GM19438 (cell line): ENCODE results near the gene DNAJC27.
"Not testable (repeated sequence)": the region's sequence is repeated elsewhere in the genome, so short reads cannot be mapped to it uniquely, and the experiment has no call there.

Source experiments
- ATAC-seq: cut with Tn5 transposase; IDR thresholded peaks from one replicate; pipeline ENCODE4 v1.9.1; 2021; ENCODE audit warnings: low read depth; ENCODE audit not compliant: unreplicated experiment

The DNAJC27 gene

DNA sequence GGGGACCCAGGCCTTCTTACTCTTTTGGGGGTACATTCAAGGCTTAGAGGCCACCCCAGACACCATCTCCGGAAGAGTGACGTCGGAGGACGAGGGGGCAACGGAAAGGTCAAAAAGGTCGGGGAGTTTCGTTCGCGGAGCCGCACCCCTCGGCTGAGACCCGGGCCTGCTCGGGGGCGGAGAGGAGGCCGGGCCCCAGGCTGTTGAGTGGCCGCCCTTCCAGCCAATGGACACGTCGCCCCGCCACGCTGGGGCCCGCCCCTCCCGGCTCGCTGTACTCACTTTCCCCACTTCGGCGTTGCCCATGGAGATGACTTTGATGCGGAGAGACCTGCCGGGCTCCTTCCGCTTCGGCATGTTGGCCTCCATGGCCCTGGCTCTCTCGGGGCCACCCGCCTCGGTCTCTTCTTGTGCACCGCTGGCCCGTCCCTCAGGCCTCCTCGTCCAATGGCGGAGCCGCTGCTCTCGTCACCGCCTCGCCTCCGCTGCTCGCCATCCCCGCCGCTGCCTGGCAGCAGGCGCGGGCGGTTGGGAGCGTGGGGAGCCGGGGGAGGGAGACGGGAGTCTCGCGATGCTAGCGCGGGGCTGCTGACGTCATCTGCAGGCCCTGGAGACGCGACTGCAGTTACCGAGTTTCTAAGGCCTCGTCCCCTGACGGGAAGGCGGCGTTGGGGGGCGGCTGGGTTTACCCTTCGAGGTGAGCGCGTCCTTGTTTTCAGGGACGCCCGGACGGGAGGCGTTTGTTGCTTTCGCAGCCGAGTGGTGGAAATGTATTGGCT lies at the start of gene DNAJC27:
Gene DNAJC27 (minus strand): TSS at position 420 of the 779 bp plus-strand sequence. CDS start 51 bp downstream, at position 369.
- peak; percentile 93 for ATAC-seq

DNA sequence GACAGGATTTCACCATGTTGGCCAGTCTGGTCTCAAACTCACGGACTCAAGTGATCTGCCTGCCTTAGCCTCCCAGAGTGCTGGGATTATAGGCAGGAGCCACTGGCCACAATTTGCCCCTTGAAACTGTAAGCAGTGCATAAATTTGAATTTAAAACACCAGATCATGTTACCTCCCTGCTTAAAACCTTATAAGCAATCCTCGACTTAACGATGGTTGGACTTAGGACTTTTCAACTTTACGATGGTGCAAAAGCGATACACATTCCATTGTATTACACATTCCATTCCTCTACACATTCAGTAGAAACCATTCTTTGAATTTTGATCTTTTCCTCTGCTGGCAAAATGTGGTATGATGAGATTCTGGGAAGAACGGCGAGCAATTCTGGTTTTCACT lies 46.9 kb upstream of the DNAJC27 start:
- no peak for ATAC-seq

DNA sequence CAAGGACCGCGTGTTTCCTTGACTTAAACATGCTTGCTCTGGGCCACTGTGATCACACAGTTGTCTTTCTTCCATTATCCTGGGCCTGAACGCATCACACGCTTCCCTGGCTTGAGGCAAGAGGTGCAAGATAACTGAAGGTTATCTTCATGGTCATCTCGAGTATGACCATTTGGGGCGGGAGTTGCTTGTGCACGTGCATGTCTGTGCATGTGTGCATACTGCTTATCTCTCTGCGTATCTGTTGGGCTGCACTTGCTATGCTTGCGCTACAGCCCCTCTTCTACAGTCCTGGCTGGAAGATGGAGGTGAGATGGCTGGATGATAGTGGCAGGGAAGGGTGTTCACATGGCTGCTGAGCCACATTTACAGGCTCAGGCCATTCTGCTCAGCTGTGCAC lies 42.9 kb upstream of the DNAJC27 start:
- no peak for ATAC-seq

DNA sequence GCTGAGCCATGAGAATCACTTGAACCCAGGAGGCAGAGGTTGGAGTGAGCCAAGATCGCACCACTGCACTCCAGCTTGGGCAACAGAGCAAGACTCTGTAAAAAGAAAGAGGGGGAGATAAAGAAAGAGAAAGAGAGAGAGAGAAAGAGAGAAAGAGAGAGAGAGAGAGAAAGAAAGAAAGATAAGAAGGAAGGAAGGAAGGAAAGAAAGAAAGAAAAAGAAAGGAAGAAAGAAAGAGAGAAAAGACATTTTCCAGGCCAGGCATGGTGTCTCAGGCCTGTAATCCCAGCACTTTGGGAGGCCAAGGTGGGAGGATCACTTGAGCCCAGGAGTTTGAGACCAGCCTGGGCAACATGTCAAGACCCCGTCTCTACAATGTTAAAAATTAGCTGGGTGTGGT lies 39.6 kb upstream of the DNAJC27 start:
- not testable (repeated sequence) for ATAC-seq

DNA sequence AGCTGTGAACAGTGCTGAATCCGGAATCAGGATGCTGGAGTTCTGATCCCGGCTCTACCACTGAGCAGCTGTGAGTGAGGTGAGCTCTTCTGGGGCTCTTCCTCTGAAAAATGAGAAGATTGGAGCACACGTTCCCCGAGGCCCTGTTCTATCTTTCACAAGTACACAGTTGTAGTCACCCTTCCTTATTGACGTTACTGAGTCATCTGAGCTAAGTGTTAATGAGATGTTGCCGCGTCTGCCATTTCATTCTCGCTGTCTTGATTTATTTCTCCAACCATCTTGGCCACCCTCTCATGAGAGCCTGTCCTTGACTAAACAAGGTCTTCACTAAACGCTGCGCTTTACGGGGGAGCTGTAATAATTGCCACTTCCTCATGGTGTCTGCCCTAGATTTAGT lies 38.2 kb upstream of the DNAJC27 start:
- ATAC-seq = no peak

DNA sequence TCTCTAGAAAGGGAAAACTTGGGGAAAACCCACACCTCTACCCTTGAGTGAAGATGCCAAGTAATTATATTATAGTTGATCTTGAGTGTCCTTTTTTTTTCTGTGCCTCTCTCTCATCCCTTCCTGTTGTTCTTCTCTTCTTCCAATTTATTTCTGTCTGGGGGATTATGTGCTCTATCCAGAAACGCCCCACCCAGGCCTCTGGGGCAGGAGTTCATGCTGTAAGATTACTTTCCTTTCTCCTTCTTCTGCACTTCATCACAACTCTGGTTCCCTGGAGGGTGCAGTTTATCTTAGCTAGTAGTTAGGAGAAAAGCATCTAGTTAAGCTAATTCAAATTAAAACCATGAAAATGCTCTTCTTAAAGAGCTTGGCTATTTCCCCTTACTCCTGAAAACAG lies 30.3 kb upstream of the DNAJC27 start:
- no peak for ATAC-seq

DNA sequence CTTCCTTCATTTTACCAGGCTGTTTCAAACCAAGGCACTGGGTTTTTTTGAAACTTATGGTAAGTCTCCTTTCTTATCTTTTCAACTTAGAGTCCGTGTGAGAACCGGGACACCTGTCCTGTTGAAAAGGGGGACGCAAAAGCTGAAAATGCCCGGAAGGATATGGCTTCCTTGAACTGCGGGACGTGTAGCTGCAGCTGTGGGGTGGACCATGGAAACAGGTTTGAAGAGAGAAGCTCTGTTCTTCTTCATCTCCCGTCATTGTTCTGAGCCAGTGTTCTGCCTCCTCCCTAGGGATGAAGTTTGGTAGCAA lies 29.5 kb upstream of the DNAJC27 start:
- no peak for ATAC-seq

DNA sequence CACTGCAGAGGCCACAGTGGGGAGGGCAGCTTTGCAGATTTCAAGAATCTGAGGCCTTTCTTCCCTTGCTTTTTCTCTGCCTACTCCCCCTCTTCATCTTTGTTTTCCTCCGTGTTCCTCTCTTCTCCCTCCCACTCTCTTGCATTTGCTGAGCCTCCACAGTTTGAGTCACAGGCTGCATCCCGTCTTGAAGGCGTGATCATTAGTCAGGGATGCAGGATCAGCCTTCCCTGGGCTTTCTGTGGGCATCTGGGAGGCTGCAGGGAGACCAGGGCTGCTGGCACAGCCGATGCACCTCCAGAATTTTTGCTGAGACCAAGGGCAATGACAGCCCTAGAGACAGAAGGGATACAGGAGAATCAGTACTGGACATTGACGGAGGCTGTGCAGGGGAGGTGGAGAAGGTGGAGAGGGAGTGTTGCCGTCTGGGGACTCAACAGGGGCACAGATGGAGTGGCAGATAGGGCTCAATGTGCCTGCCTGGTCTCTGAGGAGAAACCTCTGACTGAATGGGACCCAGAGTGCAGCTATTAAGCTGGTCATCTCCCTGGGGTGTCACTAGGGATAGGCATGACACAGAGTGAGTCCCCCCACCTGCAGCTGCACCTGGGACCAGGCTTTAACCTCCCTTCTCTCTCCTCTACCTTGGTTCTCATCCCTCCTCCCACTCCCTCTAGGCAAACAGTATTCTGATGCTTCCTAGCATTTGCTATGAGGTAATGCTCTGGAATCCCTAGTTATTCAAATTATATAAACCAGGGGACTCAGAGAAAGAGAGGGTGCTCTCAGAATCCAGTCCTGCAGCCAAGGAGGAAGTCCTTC lies 29.0 kb upstream of the DNAJC27 start:
- no peak for ATAC-seq

DNA sequence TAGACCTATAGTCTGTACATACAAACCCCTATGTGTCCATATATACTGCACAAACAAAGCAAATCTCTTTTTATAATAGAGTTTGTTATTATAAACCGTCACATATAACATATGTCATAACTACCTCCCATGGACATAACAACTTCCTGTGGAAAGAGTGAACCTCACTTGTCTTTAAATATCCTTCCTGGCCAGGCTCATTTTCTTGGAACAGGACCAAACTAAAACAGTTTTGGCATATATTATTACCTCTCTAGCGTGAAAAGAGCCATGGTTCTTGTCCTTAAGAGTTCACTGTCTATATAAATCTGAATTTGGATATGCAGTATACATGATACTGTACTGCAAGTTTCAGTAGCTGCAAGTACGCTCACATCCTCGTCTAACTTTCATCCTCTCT lies 28.3 kb upstream of the DNAJC27 start:
- ATAC-seq = no peak

DNA sequence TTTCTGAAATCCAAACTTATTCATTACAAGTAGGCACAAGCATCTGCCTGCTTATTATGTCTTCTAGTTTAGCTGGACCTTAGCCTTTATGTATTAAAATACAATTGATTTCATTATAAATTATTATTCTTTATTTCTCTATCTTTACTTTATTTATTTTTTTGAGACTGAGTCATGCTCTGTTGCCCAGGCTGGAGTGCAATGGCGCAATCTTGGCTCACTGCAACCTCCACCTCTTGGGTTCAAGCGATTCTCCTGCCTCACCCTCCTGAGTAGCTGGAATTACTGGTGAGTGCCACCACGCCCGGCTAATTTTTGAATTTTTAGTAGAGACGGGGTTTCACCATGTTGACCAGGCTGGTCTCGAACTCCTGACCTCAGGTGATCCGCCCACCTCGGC lies 27.3 kb upstream of the DNAJC27 start:
- ATAC-seq = not testable (repeated sequence)

DNA sequence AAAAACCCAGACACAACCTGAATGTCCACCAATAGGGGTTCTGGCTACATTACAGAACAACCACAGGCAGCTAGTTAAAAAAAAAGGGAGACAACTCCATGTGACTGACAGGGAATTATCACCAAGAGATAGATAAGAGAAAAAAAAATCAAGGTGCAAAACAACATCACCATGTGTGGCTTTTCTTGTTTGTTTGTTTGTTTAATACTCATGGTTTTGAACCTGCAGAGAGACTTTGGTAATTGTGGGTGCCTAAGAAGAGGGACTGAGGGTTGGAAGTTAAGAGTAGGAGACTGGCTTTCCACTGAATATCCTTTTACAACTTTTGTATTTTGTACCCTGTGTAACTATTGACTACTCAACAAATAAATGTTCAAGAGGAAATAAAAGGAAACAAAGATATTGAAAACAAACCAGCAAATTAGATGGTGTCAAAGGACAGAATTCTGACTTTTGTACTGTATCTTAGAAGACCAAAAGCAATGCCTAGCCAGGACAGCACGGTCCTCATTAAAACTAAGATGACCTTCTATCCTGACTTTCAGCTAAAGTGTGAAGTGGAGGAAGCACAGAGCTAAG lies 22.5 kb upstream of the DNAJC27 start:
- no peak for ATAC-seq

DNA sequence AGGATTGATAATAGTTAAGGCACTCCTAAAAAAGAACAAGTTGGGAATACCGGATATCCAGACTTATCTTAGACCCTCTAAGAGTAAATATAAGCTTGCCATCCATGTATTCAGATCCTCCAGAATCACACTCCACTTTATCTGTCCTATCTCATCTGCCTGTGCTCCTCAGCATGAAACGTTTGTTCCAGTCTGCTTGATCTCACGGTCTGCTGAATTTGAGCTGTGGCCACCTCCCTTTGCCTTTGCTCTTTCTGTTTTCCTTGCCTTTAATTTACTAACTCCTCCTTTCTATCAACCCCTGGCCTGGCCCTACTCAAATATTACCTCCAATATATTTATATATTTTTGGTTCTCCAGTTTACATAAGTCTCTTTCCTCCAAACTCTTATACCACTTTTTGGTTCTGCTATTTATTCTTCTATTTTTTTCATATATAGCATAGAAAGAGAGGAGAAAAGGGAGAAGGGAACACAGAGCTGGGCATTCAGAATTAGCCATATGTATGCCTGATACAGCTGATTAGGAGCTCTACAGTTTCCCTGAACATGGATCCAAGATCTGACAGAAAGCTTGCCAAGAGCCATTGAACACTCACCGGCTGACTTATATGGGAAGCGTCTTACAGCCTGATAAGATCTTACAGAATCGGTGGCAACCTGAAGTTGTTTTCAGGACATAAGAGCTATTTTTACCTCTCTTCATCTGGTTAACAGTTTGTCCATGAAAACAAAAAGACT lies 21.8 kb upstream of the DNAJC27 start:
- ATAC-seq = no peak

DNA sequence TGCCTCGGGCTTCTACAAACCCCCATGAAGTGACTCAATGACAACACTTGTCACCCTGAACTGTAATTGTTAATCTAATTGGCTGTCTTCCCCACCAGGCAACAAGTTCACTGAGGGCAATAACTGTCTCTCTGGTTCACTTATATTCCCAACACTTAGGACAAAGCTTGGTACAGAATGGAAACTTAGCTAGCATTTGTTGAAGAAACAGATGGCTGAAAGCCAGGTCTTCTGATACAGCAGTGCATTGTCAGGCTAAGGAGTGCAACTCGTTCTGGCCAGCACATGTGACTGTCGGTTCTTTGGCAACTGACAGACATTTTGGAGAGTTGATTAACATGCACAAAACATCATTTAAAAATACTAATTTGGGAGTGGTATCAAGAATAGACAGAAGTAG lies 14.6 kb upstream of the DNAJC27 start:
- ATAC-seq = no peak

DNA sequence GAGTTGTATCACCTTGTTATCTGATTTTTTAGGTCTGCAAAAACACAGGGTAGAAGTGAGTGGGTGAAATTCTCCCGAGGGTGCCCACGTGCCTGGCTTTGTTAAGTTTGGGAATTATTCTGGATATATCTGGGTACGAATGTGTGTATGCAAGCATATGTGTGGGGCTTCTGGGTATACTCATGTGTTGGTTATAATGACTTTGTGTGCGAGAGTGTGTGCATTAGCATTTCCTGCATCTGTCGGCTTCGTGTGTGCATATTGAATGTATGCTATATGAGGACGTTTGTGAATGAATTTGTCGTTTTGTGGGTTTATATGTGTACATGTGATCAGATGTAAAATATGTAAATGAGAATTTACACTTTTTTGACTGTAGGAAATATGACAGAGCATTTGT lies 13.8 kb upstream of the DNAJC27 start:
- no peak for ATAC-seq

DNA sequence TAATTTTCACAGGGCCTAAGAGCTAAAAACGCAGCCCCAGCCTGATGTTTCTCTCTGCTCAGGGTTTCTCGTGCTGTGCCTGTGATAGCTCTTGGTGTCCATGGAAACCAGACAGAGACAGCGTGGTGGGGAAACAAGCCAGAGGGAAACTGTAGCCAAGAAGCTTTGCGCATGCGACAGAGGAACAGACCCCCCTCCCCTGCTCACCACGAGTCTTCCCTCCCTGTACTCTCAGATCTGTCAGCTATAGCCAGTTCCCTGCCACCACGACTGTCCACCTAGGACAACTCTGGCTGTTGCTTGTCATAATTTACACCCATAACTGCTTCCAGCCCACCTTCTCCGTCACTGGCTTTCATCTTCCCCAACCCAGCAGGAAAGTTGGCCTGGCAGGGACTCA lies 13.2 kb upstream of the DNAJC27 start:
- no peak for ATAC-seq

DNA sequence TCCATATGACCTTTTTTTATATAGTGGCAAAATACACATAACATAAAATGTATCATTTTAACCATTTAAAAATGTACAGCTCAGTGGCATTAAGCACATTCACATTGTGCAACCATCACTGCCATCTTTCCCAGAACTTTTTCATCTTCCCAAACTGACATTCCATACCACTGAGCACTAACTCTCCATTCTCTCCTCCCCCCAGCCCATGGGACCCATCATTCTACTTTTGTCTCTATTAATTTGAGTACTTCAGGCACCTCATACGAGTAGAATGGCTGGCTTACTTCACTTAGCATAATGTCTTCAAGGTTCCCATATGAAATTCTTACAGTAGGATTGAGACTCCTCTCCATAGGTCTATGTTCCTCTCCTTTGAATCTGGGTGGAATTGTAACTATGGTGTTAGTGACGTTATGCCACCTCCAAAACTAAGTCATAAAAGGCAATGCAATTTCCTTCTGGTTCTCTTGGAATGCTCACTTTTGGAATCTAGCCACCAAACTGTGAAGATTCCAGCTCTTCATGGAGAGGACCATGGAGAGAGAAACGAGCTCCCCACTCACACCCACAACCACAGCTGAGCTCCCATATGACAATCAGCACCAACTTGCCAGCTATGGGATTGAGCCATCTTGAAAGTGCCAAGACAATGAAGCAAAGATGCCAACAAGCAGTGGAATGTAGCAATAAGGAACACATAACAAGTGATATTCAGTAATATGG lies 9.8 kb upstream of the DNAJC27 start:
- ATAC-seq = no peak

DNA sequence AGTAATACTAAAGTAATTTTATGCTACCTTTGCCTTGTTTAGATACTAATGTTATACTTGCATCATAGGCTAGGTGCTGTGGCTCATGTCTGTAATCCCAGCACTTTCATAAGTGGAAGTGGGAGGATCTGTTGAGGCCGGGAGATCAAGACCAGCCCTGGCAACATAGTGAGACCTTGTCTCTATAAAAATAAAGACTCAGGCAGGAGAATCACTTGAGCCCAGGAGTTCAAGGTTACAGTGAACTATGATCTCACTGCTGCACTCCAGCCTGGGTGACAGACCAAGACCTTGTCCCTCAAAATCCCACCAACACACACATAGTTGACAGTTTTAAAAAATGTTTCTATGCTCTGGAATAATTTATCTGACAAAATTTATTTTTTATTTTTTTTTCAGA lies 6.9 kb upstream of the DNAJC27 start:
- ATAC-seq = no peak

DNA sequence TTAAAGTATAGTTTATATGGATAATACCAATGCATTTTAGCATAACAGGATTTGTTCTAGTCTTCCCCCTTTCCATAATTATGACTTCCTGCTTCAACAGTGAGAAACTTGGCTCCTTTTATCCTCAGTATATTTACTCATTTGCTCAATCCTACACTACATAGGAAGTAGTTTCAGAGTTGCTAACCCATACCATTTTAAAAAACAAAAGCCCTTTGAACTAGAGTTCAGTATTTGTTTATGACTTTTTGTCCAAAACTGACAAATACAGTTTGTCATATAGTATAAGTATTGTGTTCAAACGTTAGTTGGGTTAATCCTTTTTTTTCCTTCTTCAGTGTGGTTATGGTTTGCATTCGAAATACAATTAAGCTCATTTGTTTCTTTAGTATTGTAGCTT lies 5.9 kb upstream of the DNAJC27 start:
- ATAC-seq = no peak

DNA sequence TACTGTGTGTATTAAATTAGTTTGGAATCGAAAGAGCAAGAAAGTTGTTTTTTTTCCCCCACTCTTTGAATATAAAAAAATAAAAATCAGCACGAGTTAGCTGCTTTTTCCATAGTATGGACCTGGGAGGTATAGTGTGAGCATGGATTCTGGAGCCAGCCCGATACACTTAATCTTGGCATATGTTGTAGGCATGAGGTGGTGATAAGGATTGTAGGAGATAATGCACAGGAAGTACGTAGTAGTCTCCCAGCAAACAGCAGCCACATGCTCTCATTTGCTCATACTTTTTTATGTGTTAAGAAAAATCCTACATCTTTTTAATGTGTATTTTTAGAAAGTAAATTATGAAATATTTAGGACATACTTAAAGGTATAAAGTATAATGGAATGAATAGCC lies 2.1 kb upstream of the DNAJC27 start:
- ATAC-seq = no peak

DNA sequence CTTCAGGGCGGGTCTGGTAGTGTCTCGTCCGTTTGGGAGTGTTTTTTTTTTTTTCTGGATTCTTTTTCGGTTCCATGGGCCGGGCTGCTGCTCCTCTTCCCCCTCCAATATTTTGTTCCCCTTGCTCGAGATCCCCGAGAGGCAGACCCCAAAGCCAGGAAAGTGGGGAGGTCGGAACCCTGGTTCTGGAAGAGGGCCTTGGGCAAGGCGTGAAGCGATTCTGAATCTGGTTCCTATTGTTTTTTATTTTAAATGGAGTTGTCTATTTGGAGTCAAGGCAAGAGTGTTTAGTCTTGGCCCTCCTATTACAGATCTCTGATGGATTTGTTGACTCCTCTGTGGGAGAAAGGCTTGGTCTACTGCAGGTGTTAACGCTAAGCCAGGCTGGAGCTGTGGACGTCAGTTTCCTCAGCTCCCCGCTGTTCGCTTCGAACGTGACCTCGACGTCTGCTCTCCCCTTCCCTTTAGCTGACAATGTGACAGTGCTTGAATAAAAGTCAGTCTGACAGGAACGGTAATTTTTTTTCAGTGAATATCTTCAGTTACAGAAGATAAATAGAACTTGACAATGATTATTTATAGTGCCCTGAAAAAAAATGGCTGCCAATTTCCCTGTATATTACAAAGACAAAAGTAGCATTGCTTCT lies 683 bp upstream of the DNAJC27 start:
- ATAC-seq = no peak
